Measurements from ENCODE around the gene MRM3. TPM values are rescaled to one million over a fixed set of nuclear protein-coding genes. Genes with fewer than 3 reads are reported as not detected.
A peak's percentile ranks its signal among the peaks of the same experiment; 100 is the strongest.

Gene MRM3, protein sequence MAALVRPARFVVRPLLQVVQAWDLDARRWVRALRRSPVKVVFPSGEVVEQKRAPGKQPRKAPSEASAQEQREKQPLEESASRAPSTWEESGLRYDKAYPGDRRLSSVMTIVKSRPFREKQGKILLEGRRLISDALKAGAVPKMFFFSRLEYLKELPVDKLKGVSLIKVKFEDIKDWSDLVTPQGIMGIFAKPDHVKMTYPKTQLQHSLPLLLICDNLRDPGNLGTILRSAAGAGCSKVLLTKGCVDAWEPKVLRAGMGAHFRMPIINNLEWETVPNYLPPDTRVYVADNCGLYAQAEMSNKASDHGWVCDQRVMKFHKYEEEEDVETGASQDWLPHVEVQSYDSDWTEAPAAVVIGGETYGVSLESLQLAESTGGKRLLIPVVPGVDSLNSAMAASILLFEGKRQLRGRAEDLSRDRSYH
- total RNA-seq: 28.4 and 29.3 TPM in 2 replicates

DNA sequence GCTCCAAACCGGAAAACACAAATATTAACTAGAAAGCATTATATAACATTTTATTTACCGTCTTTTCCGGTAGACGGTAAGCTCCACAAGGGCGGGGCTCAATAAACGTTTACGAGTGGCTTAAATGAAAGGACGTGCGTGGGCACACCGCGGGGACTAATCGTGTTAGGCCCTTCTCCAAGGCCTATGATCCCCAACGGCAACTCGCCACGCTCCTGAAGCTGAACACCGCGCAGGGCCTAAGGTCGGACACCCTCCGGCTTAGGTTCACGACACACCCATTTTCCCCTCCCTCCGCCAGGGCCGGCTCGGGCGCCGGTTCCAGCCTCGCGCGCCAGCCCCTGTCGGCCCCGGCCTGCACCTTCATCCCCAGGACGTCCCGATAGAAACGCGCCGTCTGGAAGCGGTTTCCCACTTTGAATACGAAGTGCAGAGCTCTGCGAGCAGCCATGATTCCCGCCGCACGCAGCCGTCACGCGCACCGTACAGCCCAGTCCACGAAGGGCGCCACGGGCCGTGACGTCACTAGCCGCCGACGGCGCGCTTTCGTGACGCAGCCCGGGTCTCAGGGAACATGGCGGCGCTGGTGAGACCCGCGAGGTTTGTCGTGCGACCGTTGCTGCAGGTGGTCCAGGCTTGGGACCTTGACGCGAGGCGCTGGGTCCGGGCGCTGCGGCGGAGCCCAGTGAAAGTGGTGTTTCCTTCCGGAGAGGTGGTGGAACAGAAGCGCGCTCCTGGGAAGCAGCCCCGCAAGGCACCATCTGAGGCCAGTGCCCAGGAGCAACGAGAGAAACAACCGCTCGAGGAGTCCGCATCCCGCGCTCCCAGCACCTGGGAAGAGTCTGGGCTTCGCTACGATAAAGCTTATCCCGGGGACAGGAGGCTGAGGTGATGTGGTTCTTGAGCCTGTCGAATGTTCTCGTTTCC lies at the start of gene MRM3, which contains the start of gene GLOD4:
MRM3 (plus strand) TSS at position 549 of the 927 bp plus-strand sequence; CDS start at position 575, 26 bp downstream.
GLOD4 (minus strand) TSS at position 476 of the 927 bp plus-strand sequence; CDS start at position 451, 25 bp downstream.
- Mint-ChIP-seq H3K4me3 (ENCODE audit: low read depth) (peak within 1 kb of the TSS; percentile 95), H3K9me3 (no peaks in the 10 kb centered on the region), H3K36me3 (ENCODE audit: low read depth) (peaks cover 44% of the 10 kb centered on the region), H3K4me1 (ENCODE audit: low read depth) (peaks cover 27% of the 10 kb centered on the region), H3K27ac (peak within 1 kb of the TSS; percentile 92), H3K27me3 (ENCODE audit: low read depth) (no peaks in the 10 kb centered on the region)
- peak; percentile 92 for DNase-seq (ENCODE audit: low spot score)
- intact Hi-C loops (cut with micrococcal nuclease): loop anchor here (1.0 to 2.0 kb wide), 2 partner anchors 31 to 214 kb away; no protein-coding TSS in a partner anchor

DNA sequence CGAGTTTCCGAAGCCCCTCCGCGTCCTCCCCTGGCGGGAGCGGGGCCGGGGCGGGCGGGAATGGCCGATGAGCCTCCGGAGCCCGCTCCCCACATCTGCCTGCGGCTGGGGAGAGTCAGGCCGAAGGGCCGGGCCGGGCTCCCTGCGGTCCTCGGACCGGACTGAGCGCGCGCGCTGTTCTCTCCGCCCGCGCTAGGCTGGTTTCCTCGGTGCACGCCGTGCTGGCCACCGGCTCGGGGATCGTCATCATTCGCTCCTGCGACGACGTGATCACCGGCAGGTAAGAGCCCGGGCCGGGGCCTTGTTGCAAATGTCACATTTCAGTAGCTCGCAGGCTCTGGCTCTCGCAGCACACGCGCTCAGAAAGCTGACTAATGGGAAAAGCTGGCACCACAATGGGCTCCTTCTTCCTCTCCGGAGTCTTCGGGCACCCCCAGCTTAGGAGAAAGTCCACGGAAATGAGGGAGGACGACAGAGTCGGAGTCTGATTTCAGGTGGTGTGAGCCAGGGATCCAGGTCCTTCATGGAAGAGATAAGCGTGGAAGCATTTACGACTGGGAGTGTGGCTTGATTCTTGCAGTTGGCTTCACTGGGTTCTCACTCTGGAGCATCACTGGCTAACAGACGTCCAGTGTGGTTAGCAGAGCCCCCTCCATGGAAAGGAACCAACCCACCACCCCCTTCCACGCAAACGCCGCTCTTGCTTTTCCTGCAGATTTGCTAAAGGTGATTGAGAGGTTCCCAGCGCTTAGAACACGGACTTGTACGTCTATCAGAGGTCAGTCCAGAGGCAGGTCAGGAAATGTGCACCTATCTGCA lies 49.0 kb upstream of the MRM3 start:
- H3K27me3 Mint-ChIP-seq (ENCODE audit: low read depth): no peaks in the 10 kb centered on the region
- H3K27ac Mint-ChIP-seq: peak overlapping the region; percentile 87
- intact Hi-C loops (cut with micrococcal nuclease): loop anchor here (2.0 kb wide), 1 partner anchor 18 kb away; the partner anchor contains the start of gene VPS53
- peaks cover 49% of the 10 kb centered on the region for H3K36me3 Mint-ChIP-seq (ENCODE audit: low read depth)
- peak overlapping the region; percentile 92 for H3K4me3 Mint-ChIP-seq (ENCODE audit: low read depth)
- H3K9me3 Mint-ChIP-seq: no peaks in the 10 kb centered on the region
- DNase-seq (ENCODE audit: low spot score): peak; percentile 24
- H3K4me1 Mint-ChIP-seq (ENCODE audit: low read depth): peaks cover 17% of the 10 kb centered on the region

DNA sequence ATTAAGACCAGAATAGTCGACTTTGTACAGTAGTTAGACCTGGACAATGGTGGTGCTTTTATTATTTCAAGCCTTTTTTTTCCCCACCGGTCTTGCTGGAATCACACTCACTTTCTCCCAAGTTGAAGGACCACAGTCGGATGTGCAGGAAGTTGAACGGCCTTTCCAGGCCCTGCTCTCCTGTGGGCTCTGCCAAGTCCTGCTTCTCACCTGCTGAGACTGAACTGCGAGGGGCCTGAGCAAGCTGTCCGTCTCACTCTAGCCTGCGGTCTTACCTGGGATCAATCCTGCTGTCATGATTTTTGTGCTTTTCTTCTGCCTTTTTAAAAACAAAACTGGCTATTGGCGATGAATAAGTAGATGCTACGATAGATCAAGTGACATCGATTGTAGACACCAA lies 48.4 kb upstream of the MRM3 start:
- intact Hi-C loops (cut with micrococcal nuclease): loop anchor here (2.0 kb wide), 1 partner anchor 19 kb away; the partner anchor contains the start of gene VPS53
- H3K9me3 Mint-ChIP-seq: no peaks in the 10 kb centered on the region
- H3K27me3 Mint-ChIP-seq (ENCODE audit: low read depth): no peaks in the 10 kb centered on the region
- H3K27ac Mint-ChIP-seq: peak overlapping the region; percentile 55
- peak overlapping the region; percentile 92 for H3K4me3 Mint-ChIP-seq (ENCODE audit: low read depth)
- no peak for DNase-seq (ENCODE audit: low spot score)
- peaks cover 17% of the 10 kb centered on the region for H3K4me1 Mint-ChIP-seq (ENCODE audit: low read depth)
- H3K36me3 Mint-ChIP-seq (ENCODE audit: low read depth): peaks cover 55% of the 10 kb centered on the region

DNA sequence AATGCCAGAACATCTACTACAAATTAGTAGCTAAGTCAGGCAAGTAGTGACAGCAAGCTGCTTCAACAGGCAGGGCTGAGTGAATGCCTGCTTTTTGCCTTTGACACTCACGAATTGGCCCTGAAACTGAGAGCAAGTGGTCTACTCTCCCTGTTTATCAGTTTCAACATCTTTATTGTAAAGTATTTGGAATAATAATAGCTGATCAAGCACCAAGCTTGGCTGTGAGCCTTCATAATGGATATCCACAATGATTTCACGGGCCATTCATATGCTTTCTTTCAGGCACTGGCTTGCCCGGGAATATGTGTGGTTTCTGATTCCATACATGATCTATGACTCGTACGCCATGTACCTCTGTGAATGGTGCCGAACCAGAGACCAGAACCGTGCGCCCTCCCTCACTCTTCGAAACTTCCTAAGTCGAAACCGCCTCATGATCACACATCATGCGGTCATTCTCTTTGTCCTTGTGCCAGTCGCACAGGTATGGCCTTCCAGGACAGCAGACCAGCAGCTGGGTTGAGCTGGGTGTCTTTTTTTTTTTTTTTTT lies 44.5 kb upstream of the MRM3 start:
- Mint-ChIP-seq H3K36me3 (ENCODE audit: low read depth) (peaks cover 78% of the 10 kb centered on the region), H3K27ac (no peak overlapping the region), H3K4me1 (ENCODE audit: low read depth) (peaks cover 18% of the 10 kb centered on the region), H3K4me3 (ENCODE audit: low read depth) (no peak overlapping the region), H3K27me3 (ENCODE audit: low read depth) (no peaks in the 10 kb centered on the region), H3K9me3 (no peaks in the 10 kb centered on the region)
- no peak for DNase-seq (ENCODE audit: low spot score)
- intact Hi-C loops (cut with micrococcal nuclease): no loop called here

DNA sequence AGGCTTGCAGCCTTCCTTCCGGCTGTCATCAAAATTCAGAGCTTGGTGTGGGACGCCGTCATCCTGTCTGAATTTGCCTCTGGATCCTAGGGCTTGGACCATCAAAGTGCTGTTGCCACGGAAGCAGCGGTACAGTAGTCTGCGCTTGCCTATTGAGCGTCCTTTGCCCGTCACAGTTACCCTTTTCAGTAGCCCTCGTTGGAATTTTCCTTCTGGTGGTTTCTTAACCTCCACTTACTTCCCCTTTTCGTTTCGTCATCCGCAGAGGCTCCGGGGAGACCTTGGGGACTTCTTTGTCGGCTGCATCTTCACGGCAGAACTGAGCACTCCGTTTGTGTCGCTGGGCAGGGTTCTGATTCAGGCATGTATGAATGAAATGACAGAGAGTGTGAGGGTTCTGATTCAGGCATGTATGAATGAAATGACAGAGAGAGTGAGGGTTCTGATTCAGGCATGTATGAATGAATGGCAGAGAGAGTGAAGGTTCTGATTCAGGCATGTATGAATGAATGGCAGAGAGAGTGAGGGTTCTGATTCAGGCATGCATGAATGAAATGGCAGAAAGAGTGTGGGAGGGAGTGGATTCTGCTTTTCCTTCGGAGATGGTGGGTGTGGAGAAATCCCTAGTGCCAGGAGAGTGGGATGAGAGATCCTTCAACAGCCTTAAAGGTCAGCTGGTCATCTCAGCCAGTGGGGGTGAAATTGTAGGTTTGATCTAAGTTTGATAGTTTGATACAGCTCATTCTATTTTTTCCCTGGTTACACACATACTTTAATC lies 41.7 kb upstream of the MRM3 start:
- H3K4me3 Mint-ChIP-seq (ENCODE audit: low read depth): no peak overlapping the region
- peaks cover 82% of the 10 kb centered on the region for H3K36me3 Mint-ChIP-seq (ENCODE audit: low read depth)
- no peaks in the 10 kb centered on the region for H3K9me3 Mint-ChIP-seq
- intact Hi-C loops (cut with micrococcal nuclease): no loop called here
- peaks cover 11% of the 10 kb centered on the region for H3K4me1 Mint-ChIP-seq (ENCODE audit: low read depth)
- no peak for DNase-seq (ENCODE audit: low spot score)
- H3K27me3 Mint-ChIP-seq (ENCODE audit: low read depth): no peaks in the 10 kb centered on the region
- peak overlapping the region; percentile 72 for H3K27ac Mint-ChIP-seq

DNA sequence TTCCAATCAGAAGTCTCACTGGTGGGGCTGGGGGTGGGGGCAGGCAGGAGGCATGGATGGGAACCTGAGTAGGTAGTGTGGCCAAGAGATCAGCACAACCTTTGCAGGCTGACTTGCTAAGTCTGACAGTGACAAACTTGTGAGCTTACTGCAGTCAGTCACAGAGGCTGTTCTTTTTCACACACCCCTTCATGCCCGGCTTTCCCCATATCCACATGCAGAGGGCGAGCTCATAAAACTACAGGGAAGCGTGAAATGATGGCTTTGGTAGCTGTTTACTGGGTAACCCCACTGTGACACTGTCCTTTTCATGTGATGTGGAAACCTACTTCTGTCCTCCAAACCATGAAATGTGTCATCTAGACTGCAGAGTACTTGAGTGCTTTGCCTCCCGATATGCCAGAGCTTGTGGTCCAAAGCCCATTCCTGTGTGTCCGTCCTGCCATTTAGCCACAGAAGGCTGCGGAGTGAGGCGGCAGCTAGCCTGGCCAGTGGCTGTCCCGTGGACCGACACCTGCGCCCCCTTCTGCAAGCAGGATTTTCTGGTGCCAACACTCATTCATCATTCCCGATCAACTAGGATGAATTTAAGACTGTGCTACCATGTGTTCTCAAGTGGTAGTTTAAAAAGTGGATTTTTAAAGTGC lies 39.9 kb upstream of the MRM3 start:
- Mint-ChIP-seq H3K4me1 (ENCODE audit: low read depth) (peaks cover 10% of the 10 kb centered on the region), H3K27ac (no peak overlapping the region), H3K4me3 (ENCODE audit: low read depth) (no peak overlapping the region), H3K36me3 (ENCODE audit: low read depth) (peaks cover 85% of the 10 kb centered on the region), H3K27me3 (ENCODE audit: low read depth) (no peaks in the 10 kb centered on the region), H3K9me3 (no peaks in the 10 kb centered on the region)
- intact Hi-C loops (cut with micrococcal nuclease): no loop called here
- no peak for DNase-seq (ENCODE audit: low spot score)

DNA sequence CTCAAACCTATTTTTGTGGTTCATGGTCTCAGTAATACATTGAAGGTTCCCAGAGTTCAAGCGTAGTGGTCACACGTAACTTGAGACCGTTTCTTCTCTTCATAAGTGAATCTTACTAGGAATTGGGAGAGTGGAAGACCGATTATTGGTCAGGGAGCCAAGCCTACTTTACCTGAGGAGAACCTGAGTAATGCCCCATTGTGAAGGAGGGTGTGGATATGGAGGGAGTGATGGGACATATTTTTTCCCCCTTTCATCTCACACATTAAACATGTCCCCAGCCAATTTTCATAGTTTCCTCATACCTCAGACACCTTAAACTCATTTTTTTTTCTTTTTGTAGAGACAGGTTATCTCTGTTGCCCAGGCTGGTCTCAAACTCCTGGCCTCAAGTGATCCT lies 39.0 kb upstream of the MRM3 start:
- DNase-seq (ENCODE audit: low spot score): no peak
- no peak overlapping the region for H3K4me3 Mint-ChIP-seq (ENCODE audit: low read depth)
- intact Hi-C loops (cut with micrococcal nuclease): no loop called here
- no peak overlapping the region for H3K27ac Mint-ChIP-seq
- peaks cover 10% of the 10 kb centered on the region for H3K4me1 Mint-ChIP-seq (ENCODE audit: low read depth)
- peaks cover 85% of the 10 kb centered on the region for H3K36me3 Mint-ChIP-seq (ENCODE audit: low read depth)
- H3K9me3 Mint-ChIP-seq: no peaks in the 10 kb centered on the region
- no peaks in the 10 kb centered on the region for H3K27me3 Mint-ChIP-seq (ENCODE audit: low read depth)

DNA sequence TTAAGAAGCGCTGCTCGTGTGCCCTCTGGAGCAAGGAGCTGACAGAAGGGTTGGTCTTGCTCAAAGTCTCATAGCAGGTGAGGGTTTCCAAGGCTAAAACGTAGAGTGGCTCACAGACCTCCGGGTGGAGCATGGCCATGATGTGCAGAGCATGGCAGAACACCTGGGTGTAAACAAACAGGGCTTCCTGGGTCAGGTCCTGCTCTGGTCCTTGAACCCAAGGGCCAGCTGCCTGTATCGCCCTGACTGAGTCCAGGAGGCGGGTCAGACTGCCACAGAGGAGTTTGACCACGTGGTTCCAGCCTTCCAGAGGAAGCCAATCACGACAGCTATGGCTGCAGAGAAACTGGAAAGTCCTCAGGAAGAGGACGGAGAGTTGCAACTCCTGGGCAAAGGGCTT lies 37.2 kb upstream of the MRM3 start:
- peaks cover 10% of the 10 kb centered on the region for H3K9me3 Mint-ChIP-seq
- no peak overlapping the region for H3K4me3 Mint-ChIP-seq (ENCODE audit: low read depth)

DNA sequence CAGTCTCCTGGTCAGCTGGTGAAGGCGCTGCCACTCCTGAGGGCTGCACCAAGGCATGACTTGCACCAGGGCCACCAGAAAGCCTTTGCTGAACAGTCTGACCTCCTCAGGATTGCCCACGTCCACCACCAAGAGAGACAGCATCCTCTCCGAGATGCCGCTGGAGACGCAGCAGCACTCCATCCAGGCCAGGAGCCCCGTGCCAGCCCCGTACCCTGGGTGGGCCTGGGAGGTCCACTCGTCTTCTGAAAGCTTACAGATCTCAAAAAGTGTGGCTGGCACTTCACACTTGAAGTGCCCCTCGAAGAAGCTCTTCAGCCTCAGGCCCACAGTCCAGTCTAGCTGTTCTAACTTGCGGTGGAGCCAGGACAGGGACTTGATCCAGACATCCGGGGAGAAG lies 36.7 kb upstream of the MRM3 start:
- Mint-ChIP-seq H3K4me1 (ENCODE audit: low read depth) (peaks cover 18% of the 10 kb centered on the region), H3K27me3 (ENCODE audit: low read depth) (no peaks in the 10 kb centered on the region), H3K4me3 (ENCODE audit: low read depth) (no peak overlapping the region), H3K9me3 (peaks cover 10% of the 10 kb centered on the region), H3K36me3 (ENCODE audit: low read depth) (peaks cover 93% of the 10 kb centered on the region), H3K27ac (no peak overlapping the region)
- no peak for DNase-seq (ENCODE audit: low spot score)
- intact Hi-C loops (cut with micrococcal nuclease): no loop called here

More for the DNA sequence above, 37.2 kb upstream of the MRM3 start:
- H3K27me3 Mint-ChIP-seq (ENCODE audit: low read depth): no peaks in the 10 kb centered on the region
- peaks cover 17% of the 10 kb centered on the region for H3K4me1 Mint-ChIP-seq (ENCODE audit: low read depth)
- intact Hi-C loops (cut with micrococcal nuclease): no loop called here
- H3K36me3 Mint-ChIP-seq (ENCODE audit: low read depth): peaks cover 92% of the 10 kb centered on the region
- H3K27ac Mint-ChIP-seq: no peak overlapping the region
- no peak for DNase-seq (ENCODE audit: low spot score)

DNA sequence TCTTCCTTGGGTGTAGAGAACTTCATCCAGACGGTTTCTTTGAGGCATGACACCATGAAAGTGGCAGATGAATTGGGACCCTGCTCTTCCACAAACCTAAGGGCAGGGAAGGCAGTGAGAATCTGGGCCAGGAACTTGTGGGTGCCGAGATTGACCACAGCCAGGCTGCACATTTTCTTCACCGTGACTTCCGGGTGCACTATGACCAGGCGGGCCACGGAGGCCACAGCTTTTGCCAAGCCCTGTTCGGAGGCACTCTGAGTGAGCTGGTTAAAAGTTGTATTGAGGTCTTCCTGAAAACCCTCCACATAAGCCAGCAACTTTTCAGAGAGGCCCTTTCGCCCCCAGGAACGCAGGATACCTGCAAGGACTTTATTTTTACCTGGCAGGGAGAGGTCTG lies 36.0 kb upstream of the MRM3 start:
- H3K9me3 Mint-ChIP-seq: peaks cover 10% of the 10 kb centered on the region
- intact Hi-C loops (cut with micrococcal nuclease): no loop called here
- no peaks in the 10 kb centered on the region for H3K27me3 Mint-ChIP-seq (ENCODE audit: low read depth)
- no peak overlapping the region for H3K4me3 Mint-ChIP-seq (ENCODE audit: low read depth)
- peaks cover 92% of the 10 kb centered on the region for H3K36me3 Mint-ChIP-seq (ENCODE audit: low read depth)
- no peak for DNase-seq (ENCODE audit: low spot score)
- H3K4me1 Mint-ChIP-seq (ENCODE audit: low read depth): peaks cover 20% of the 10 kb centered on the region
- H3K27ac Mint-ChIP-seq: no peak overlapping the region
